ENCODE results near the gene PLCXD3. TPM values are rescaled to one million over a fixed set of nuclear protein-coding genes. Genes with fewer than 3 reads are reported as not detected.
"Not testable (repeated sequence)": the region's sequence is repeated elsewhere in the genome, so short reads cannot be mapped to it uniquely, and the experiment has no call there.

PLCXD3 gene
- total RNA-seq, 1 donor from 2014 or later = 0.84 TPM

DNA sequence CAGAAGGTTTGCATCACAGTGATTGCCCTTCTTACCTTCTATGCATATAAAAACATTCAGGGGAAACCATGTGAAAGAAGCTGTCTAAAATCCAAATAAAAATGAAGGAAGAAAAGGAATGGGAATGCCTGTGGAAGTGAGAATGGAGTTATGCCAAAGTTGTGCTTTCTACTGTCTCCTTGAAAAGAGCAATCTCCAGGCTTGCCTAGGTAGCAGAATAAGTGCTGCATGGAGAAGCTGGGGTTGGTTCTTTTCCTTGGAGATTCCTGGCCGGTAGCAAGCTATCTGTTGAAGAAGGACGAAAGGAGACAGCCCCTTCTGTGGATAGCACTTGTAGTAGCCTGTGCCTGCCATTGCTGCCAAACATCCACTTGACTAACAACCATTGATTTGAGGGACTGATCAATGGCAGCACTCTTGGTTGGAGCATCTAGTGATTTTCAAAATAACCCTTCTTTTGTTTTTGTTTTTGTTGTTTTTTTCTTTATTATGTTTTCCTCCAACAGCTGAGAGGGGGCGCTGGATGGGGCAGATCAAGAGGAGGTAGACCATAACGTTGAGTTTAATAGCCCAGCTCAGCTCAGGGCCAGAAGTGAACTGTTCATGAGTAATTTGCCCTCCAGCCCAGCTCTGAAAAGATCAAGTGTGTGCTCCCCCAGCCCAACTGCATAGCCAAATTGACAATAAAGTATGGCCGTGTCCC lies 1.6 kb downstream of the PLCXD3 start:
- Histone ChIP-seq H3K36me3 (ENCODE audit: control insufficient read depth, insufficient read depth, low read length) (no peaks in the 10 kb centered on the region), H3K27me3 (ENCODE audit: control insufficient read depth, insufficient read depth, low read length) (peaks cover 24% of the 10 kb centered on the region), H3K4me3 (ENCODE audit: low read depth, low read length) (no peak overlapping the region)
- TF ChIP-seq, protein P1, sequence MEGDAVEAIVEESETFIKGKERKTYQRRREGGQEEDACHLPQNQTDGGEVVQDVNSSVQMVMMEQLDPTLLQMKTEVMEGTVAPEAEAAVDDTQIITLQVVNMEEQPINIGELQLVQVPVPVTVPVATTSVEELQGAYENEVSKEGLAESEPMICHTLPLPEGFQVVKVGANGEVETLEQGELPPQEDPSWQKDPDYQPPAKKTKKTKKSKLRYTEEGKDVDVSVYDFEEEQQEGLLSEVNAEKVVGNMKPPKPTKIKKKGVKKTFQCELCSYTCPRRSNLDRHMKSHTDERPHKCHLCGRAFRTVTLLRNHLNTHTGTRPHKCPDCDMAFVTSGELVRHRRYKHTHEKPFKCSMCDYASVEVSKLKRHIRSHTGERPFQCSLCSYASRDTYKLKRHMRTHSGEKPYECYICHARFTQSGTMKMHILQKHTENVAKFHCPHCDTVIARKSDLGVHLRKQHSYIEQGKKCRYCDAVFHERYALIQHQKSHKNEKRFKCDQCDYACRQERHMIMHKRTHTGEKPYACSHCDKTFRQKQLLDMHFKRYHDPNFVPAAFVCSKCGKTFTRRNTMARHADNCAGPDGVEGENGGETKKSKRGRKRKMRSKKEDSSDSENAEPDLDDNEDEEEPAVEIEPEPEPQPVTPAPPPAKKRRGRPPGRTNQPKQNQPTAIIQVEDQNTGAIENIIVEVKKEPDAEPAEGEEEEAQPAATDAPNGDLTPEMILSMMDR (IDR thresholded peaks at IDR 0.05; ENCODE audit: insufficient read depth, low read length, poor library complexity, severe bottlenecking) = no peak
- DNase-seq (ENCODE audit: low read depth) = no peak

- Histone ChIP-seq H3K4me3 (ENCODE audit: low read depth, low read length) (no peak overlapping the region), H3K27me3 (ENCODE audit: control insufficient read depth, insufficient read depth, low read length) (peaks cover 24% of the 10 kb centered on the region), H3K36me3 (ENCODE audit: control insufficient read depth, insufficient read depth, low read length) (no peaks in the 10 kb centered on the region)
- TF ChIP-seq, protein P1 (IDR thresholded peaks at IDR 0.05; ENCODE audit: insufficient read depth, low read length, poor library complexity, severe bottlenecking) = no peak
- DNase-seq (ENCODE audit: low read depth) = no peak
These were observed 2.2 kb downstream of the PLCXD3 start for GRCh38 chr5:41508186-41508585.

GRCh38 chr5:41507501-41507900 lies 2.9 kb downstream of the PLCXD3 start:
- DNase-seq (ENCODE audit: low read depth) = no peak
- TF ChIP-seq, protein P1 (IDR thresholded peaks at IDR 0.05; ENCODE audit: insufficient read depth, low read length, poor library complexity, severe bottlenecking) = no peak
- peaks cover 25% of the 10 kb centered on the region for H3K27me3 ChIP-seq (ENCODE audit: control insufficient read depth, insufficient read depth, low read length)
- no peak overlapping the region for H3K4me3 ChIP-seq (ENCODE audit: low read depth, low read length)
- H3K36me3 ChIP-seq (ENCODE audit: control insufficient read depth, insufficient read depth, low read length) = no peaks in the 10 kb centered on the region

DNA sequence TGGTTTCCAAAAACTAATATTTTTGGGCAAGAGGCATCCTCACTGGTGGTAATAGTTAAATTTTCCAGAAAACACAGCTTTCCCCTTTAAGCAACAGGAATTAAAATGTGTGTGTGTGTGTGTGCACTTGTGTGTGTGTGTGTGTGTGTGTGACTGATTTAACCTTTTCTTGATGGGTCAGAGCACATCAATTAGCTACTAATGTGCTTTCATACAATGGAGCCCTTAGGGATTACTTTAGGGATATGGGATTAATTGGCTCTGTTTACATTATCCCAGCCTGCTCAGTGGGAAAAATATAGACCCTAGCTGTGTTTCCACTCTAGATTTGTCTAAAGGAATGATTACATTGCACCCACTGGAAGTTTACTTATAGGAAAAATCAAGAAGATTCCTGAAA lies 6.5 kb downstream of the PLCXD3 start:
- H3K4me3 ChIP-seq (ENCODE audit: low read depth, low read length) = no peak overlapping the region
- peaks cover 4% of the 10 kb centered on the region for H3K27me3 ChIP-seq (ENCODE audit: control insufficient read depth, insufficient read depth, low read length)
- DNase-seq (ENCODE audit: low read depth) = no peak
- no peaks in the 10 kb centered on the region for H3K36me3 ChIP-seq (ENCODE audit: control insufficient read depth, insufficient read depth, low read length)
- TF ChIP-seq, protein P1 (IDR thresholded peaks at IDR 0.05; ENCODE audit: insufficient read depth, low read length, poor library complexity, severe bottlenecking) = no peak

- TF ChIP-seq, protein P1 (IDR thresholded peaks at IDR 0.05; ENCODE audit: insufficient read depth, low read length, poor library complexity, severe bottlenecking) = no peak
- Histone ChIP-seq H3K27me3 (ENCODE audit: control insufficient read depth, insufficient read depth, low read length) (peaks cover 2% of the 10 kb centered on the region), H3K36me3 (ENCODE audit: control insufficient read depth, insufficient read depth, low read length) (no peaks in the 10 kb centered on the region), H3K4me3 (ENCODE audit: low read depth, low read length) (no peak overlapping the region)
- DNase-seq (ENCODE audit: low read depth) = no peak
These were observed 7.1 kb downstream of the PLCXD3 start for GRCh38 chr5:41503310-41503709.

GRCh38 chr5:41493490-41494126 lies 16.8 kb downstream of the PLCXD3 start:
- not testable (repeated sequence) for DNase-seq (ENCODE audit: low read depth); H3K36me3 ChIP-seq (ENCODE audit: control insufficient read depth, insufficient read depth, low read length); H3K27me3 ChIP-seq (ENCODE audit: control insufficient read depth, insufficient read depth, low read length); H3K4me3 ChIP-seq (ENCODE audit: low read depth, low read length)

Measured in kidney epithelial cell (primary cell).